Hair follicle dermal papilla cell (primary cell): ENCODE measurements around the gene FN3K. TPM values are rescaled to one million over a fixed set of nuclear protein-coding genes. Genes with fewer than 3 reads are reported as not detected.

Experiments used
- total RNA-seq: library from RNA; depleted of rRNA; stranded (reverse); fragments of >200 nt; gene quantifications from 2 replicates; pipeline ENCODE4 v1.2.3, GENCODE V29; 2012

Gene FN3K
- 1.8 and 2.4 TPM in 2 replicates for total RNA-seq

GRCh38 chr17:82734987-82735866 is at the start of gene FN3K:
FN3K (plus strand) TSS chr17:82735615; CDS start chr17:82735637, 22 bp downstream.

GRCh38 chr17:82698065-82698973 is 37.1 kb upstream of the FN3K start, which contains the start of gene RAB40B:
RAB40B (minus strand) TSS chr17:82698698; CDS start chr17:82698596, 102 bp downstream.

GRCh38 chr17:82716203-82717010 is 19.0 kb upstream of the FN3K start, which contains the start of gene FN3KRP:
FN3KRP (plus strand) TSS chr17:82716706; CDS start chr17:82716756, 50 bp downstream.

GRCh38 chr17:82751571-82752370 is 16.4 kb downstream of the FN3K start, which contains the start of gene TBCD:
TBCD (plus strand) TSS chr17:82752065; CDS start chr17:82752194, 129 bp downstream.

Other genes starting within 250 kb of the FN3K start
- gene FOXK2, start 215.9 kb upstream of the FN3K start, total RNA-seq: 33.3 and 46.2 TPM in 2 replicates
- gene WDR45B, start 87.2 kb upstream of the FN3K start, total RNA-seq: 74.0 and 89.1 TPM in 2 replicates
- 8.4 and 11.9 TPM in 2 replicates for gene RAB40B, start 36.9 kb upstream of the FN3K start, total RNA-seq
- 8.4 and 9.1 TPM in 2 replicates for gene FN3KRP, start 18.9 kb upstream of the FN3K start, total RNA-seq
- gene TBCD, start 16.4 kb downstream of the FN3K start, total RNA-seq: 25.6 and 27.1 TPM in 2 replicates
- not detected in 2 replicates for gene ZNF750, start 104.4 kb downstream of the FN3K start, total RNA-seq